Spinal cord (tissue), 10 donors: Measurements from ENCODE around the gene SLC35G6. TPM values are rescaled to one million over a fixed set of nuclear protein-coding genes. Genes with fewer than 3 reads are reported as not detected.
"Not testable (repeated sequence)": the region's sequence is repeated elsewhere in the genome, so short reads cannot be mapped to it uniquely, and the experiment has no call there.

Source experiments
- DNase-seq, 6 donors: peaks; one replicate each; pipeline versions ENCODE4 v3.0.0 to v3.0.0-alpha.2; 2013 to 2015; ENCODE audit warnings: low spot score in 6 of 6, low read depth in 4 of 6
- H3K27ac ChIP-seq: one replicate; pipeline ENCODE4 v1.5.1; 2013; ENCODE audit warnings: low read depth, low read length, control low read depth
- H3K27me3 ChIP-seq: one replicate; pipeline ENCODE4 v1.6.1; 2013; ENCODE audit warnings: low read length; ENCODE audit not compliant: control insufficient read depth, insufficient read depth
- H3K36me3 ChIP-seq: one replicate; pipeline ENCODE4 v1.6.1; 2013; ENCODE audit warnings: low read length; ENCODE audit not compliant: control insufficient read depth, insufficient read depth
- H3K4me1 ChIP-seq: one replicate; pipeline ENCODE4 v1.6.1; 2013; ENCODE audit warnings: low read length; ENCODE audit not compliant: control insufficient read depth, insufficient read depth
- H3K4me3 ChIP-seq: one replicate; pipeline ENCODE4 v1.5.1; 2013; ENCODE audit warnings: low read depth, low read length, control low read depth
- H3K9me3 ChIP-seq: one replicate; pipeline ENCODE4 v1.6.1; 2013; ENCODE audit warnings: low read length; ENCODE audit not compliant: control insufficient read depth, insufficient read depth
- WGBS: methylation state at CpG from one replicate; pipeline ENCODE4 v1.1.5; 2013; ENCODE audit warnings: missing lambda C conversion rate; ENCODE audit not compliant: insufficient coverage; 5-methylcytosine and 5-hydroxymethylcytosine counted together
- long read RNA-seq, 4 donors: transcript quantifications; one replicate each; lab custom pipeline, GENCODE V29; 2026
- polyA plus RNA-seq, 2 donors: library from polyadenylated mRNA; unstranded; fragments of 120-200 nt; gene quantifications; one replicate each; pipeline ENCODE4 v1.2.1, GENCODE V29; 2013; ENCODE audit not compliant: insufficient read length in 2 of 2
- total RNA-seq, 2 donors: library from RNA; depleted of rRNA in 1 of 2; stranded (reverse); fragments of 120-200 nt in 1 of 2; fragments of >200 nt in 1 of 2; gene quantifications; one replicate each; pipeline versions ENCODE4 v1.2.3 to v1.2.4, GENCODE V29; 2013 to 2014
- donor health status: healthy.

The SLC35G6 gene
- total RNA-seq (not detected), polyA plus RNA-seq (1 to 10 TPM in 1 of 2 donors, under 1 TPM in 1; 0.40 to 1.4 TPM)
- long read RNA-seq, donor 1: 0 reads
- long read RNA-seq, donor 2, partial matches to known transcripts: 5 of 5 reads
- long read RNA-seq, donor 2, other reads (novel, unspliced or antisense): 0 of 5 reads
- long read RNA-seq, donor 3: 0 reads
- long read RNA-seq, donor 4: 0 reads

DNA sequence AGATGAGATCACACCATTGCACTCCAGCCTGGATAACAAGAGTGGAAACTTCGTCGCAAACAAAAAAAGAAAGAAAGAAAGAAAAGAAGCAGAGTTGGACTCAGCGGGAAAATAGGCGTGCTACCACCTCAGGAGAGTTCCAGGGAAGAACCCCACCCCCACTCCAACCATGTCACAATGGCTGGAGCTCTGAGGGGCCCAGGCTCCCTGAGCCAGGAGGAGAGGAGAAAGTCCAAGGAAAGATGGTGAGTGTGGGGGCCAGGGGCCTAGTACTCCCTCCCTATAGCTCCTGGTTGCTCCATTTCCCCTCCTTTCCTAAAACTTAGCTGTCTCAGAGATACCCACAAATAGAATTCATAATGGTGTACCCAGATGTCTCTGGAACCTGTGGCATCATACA, at the start of gene SLC35G6:
Gene SLC35G6, plus strand, starts transcription at position 172 of the 400 bp plus-strand sequence. Its CDS starts 71 bp downstream, at position 243.
- not testable (repeated sequence) for DNase-seq, H3K36me3 ChIP-seq, H3K9me3 ChIP-seq, H3K27me3 ChIP-seq
- peak within 1 kb of the TSS; percentile 94 for H3K27ac ChIP-seq
- H3K4me1 ChIP-seq: peaks cover 68% of the 10 kb centered on the region
- WGBS: no CpG with 5 or more reads among the region's 4 CpGs
- peak within 1 kb of the TSS; percentile 65 for H3K4me3 ChIP-seq

- H3K4me3 ChIP-seq: no peak overlapping the region
- WGBS: 95% methylated on average over 11 of the region's 11 CpGs
- no peaks in the 10 kb centered on the region for H3K36me3 ChIP-seq
- no peak overlapping the region for H3K27ac ChIP-seq
- peaks cover 18% of the 10 kb centered on the region for H3K27me3 ChIP-seq
- H3K9me3 ChIP-seq: no peaks in the 10 kb centered on the region
- DNase-seq: no peak
- H3K4me1 ChIP-seq: peaks cover 25% of the 10 kb centered on the region
These were observed 49.0 kb upstream of the SLC35G6 start for GRCh38 chr17:7432296-7432695.

- Histone ChIP-seq H3K4me1 (peaks cover 55% of the 10 kb centered on the region), H3K27me3 (peaks cover 34% of the 10 kb centered on the region), H3K4me3 (peak overlapping the region; percentile 47), H3K36me3 (no peaks in the 10 kb centered on the region), H3K9me3 (no peaks in the 10 kb centered on the region), H3K27ac (peak overlapping the region; percentile 33)
- 4% methylated on average over 49 of the region's 49 CpGs for WGBS
- no peak for DNase-seq
These were observed 45.3 kb upstream of the SLC35G6 start for GRCh38 chr17:7435676-7436555.

DNA sequence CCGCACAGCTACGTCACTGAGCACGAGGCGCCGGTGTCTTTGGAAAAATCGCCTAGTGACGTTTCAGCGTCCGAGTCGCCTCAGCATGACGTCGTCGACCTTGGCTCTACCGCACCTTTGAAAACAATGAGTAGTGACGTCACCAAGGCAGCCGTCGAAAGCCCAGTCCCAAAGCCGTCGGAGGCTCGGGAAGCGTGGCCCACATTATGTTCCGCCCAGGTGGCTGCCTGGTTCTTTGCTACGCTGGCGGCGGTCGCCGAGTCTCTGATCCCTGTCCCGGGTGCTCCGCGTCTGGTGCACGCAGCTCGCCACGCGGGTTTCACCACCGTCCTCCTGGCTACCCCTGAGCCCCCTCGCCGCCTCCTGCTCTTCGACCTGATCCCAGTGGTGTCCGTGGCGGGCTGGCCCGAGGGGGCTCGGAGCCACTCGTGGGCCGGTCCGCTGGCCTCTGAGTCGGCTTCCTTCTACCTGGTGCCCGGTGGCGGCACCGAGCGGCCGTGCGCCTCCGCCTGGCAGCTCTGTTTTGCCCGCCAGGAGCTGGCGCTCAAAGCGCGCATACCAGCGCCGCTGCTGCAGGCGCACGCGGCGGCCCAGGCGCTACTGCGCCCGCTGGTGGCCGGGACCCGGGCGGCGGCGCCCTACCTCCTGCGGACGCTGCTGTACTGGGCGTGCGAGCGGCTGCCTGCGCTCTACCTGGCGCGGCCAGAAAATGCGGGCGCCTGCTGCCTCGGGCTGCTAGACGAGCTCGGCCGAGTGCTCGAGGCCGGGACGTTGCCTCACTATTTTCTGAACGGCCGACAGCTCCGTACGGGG, 44.5 kb upstream of the SLC35G6 start:
- no peaks in the 10 kb centered on the region for H3K9me3 ChIP-seq
- H3K4me1 ChIP-seq: peaks cover 64% of the 10 kb centered on the region
- peak overlapping the region; percentile 55 for H3K4me3 ChIP-seq
- DNase-seq: peak in 2 of 6 donors; percentile 83 to 90
- no peaks in the 10 kb centered on the region for H3K36me3 ChIP-seq
- 1% methylated on average over 92 of the region's 92 CpGs for WGBS
- H3K27ac ChIP-seq: peak overlapping the region; percentile 52
- H3K27me3 ChIP-seq: peaks cover 34% of the 10 kb centered on the region

DNA sequence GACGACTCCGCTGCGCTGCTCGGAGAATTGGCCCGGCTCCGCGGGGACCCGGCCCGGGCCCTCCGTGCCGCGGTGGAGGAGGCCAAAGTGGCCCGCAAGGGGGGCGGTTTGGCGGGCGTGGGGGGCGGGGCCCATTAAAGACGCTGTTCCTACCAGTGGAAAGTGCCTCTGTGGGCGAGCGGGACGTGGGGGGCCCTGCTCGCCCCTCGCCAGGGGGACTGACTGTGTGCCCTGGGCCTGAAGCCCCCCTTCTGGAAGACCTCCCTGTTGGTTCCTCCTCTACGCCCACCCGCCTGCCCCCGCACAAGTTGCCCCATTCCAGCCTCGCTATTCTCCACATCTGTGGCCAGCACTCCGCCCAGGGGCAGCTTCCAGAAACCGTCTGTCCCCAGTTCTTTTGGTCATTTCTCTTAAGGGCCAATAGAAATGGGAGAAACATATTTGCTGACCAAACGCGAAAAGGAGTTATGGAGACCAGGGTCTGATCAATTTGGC, 43.8 kb upstream of the SLC35G6 start:
- H3K4me1 ChIP-seq: peaks cover 65% of the 10 kb centered on the region
- no peak for DNase-seq
- 8% methylated on average over 26 of the region's 31 CpGs for WGBS
- peak overlapping the region; percentile 55 for H3K4me3 ChIP-seq
- H3K36me3 ChIP-seq: peaks cover under 1% of the 10 kb centered on the region
- H3K27me3 ChIP-seq: peaks cover 34% of the 10 kb centered on the region
- H3K9me3 ChIP-seq: no peaks in the 10 kb centered on the region
- peak overlapping the region; percentile 84 for H3K27ac ChIP-seq

- no peaks in the 10 kb centered on the region for H3K9me3 ChIP-seq
- peaks cover 7% of the 10 kb centered on the region for H3K36me3 ChIP-seq
- 4% methylated on average over 47 of the region's 48 CpGs for WGBS
- H3K4me3 ChIP-seq: peak overlapping the region; percentile 55
- H3K4me1 ChIP-seq: peaks cover 65% of the 10 kb centered on the region
- H3K27me3 ChIP-seq: peaks cover 36% of the 10 kb centered on the region
- H3K27ac ChIP-seq: peak overlapping the region; percentile 84
- peak in 2 of 6 donors; percentile 84 to 87 for DNase-seq
These were observed 43.2 kb upstream of the SLC35G6 start for GRCh38 chr17:7437950-7438614.

DNA sequence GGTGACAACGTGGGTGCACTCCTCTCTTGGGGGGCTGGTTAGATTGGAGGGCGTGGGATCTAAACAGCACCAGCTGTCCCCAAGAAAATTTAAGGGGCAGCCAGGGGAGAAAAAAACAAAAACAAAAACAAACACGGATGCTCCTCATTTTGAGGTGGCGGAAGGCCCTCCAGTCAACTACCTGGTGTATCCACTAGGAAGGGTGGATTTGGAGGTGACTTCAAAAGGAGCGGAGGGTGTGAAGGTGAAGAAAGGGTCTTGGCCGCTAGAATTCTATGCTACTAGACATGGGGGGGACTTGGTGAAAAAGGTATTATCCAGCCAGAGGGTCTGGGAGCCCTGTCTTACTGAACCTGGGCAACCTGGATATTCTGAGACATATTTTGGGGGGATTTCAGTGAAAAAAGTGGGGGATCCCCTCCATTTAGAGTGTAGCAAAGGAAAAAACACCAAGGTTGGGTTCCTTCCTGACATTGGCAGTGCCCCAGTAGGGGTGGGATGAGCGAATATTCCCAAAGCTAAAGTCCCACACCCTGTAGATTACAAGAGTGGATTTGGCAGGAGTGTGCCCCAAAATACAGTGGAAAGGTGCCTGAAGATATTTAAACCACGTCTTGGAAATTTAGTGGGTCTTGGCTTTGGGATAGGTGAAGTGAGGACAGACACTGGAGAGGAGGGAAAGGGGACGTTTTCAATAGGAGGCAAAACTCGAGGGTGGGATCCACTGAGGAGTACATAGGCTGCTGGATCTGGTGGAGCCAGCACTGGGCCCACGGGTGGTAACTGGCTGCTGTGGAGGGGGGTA, 42.4 kb upstream of the SLC35G6 start:
- WGBS: 24% methylated on average over 8 of the region's 11 CpGs
- Histone ChIP-seq H3K27ac (peak overlapping the region; percentile 84), H3K4me1 (peaks cover 65% of the 10 kb centered on the region), H3K36me3 (peaks cover 9% of the 10 kb centered on the region), H3K4me3 (peak overlapping the region; percentile 55), H3K9me3 (no peaks in the 10 kb centered on the region), H3K27me3 (peaks cover 36% of the 10 kb centered on the region)
- no peak for DNase-seq

GRCh38 chr17:7439462-7440112, 41.7 kb upstream of the SLC35G6 start, which contains the start of gene FGF11:
Gene FGF11, plus strand, starts transcription at chr17:7439512. Its CDS starts 109 bp downstream, at chr17:7439621.
- H3K4me3 ChIP-seq: peak within 1 kb of the TSS; percentile 77
- H3K27ac ChIP-seq: peak within 1 kb of the TSS; percentile 86
- peaks cover 65% of the 10 kb centered on the region for H3K4me1 ChIP-seq
- H3K9me3 ChIP-seq: no peaks in the 10 kb centered on the region
- whole genome bisulfite sequencing: under 1% methylated on average over 47 of the region's 50 CpGs
- peaks cover 34% of the 10 kb centered on the region for H3K27me3 ChIP-seq
- DNase-seq: no peak
- peaks cover 9% of the 10 kb centered on the region for H3K36me3 ChIP-seq
